ENCODE data around the gene TMC5. TPM values are rescaled to one million over a fixed set of nuclear protein-coding genes. Genes with fewer than 3 reads are reported as not detected.
"Not testable (repeated sequence)": the region's sequence is repeated elsewhere in the genome, so short reads cannot be mapped to it uniquely, and the experiment has no call there.

The TMC5 gene, protein sequence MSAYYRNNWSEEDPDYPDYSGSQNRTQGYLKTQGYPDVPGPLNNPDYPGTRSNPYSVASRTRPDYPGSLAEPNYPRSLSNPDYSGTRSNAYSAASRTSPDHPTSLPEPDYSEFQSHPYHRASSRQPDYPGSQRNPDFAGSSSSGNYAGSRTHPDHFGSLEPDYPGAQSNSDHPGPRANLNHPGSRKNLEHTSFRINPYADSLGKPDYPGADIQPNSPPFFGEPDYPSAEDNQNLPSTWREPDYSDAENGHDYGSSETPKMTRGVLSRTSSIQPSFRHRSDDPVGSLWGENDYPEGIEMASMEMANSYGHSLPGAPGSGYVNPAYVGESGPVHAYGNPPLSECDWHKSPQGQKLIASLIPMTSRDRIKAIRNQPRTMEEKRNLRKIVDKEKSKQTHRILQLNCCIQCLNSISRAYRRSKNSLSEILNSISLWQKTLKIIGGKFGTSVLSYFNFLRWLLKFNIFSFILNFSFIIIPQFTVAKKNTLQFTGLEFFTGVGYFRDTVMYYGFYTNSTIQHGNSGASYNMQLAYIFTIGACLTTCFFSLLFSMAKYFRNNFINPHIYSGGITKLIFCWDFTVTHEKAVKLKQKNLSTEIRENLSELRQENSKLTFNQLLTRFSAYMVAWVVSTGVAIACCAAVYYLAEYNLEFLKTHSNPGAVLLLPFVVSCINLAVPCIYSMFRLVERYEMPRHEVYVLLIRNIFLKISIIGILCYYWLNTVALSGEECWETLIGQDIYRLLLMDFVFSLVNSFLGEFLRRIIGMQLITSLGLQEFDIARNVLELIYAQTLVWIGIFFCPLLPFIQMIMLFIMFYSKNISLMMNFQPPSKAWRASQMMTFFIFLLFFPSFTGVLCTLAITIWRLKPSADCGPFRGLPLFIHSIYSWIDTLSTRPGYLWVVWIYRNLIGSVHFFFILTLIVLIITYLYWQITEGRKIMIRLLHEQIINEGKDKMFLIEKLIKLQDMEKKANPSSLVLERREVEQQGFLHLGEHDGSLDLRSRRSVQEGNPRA
- not detected for total RNA-seq

- peaks cover 14 to 17% of the 10 kb centered on the region in 2 donors for H3K27me3 Mint-ChIP-seq
- no peaks in the 10 kb centered on the region for H3K4me1 Mint-ChIP-seq (ENCODE audit: low read depth in 2 of 2)
- H3K36me3 Mint-ChIP-seq: no peaks in the 10 kb centered on the region
- no peak for DNase-seq (ENCODE audit: low spot score)
- no peak within 1 kb of the TSS for H3K27ac Mint-ChIP-seq
- H3K9me3 Mint-ChIP-seq: no peaks in the 10 kb centered on the region
- no peak for ATAC-seq
- H3K4me3 Mint-ChIP-seq: no peak within 1 kb of the TSS
These were observed at the start of gene TMC5 for GRCh38 chr16:19417640-19418039. TMC5 (plus strand) TSS chr16:19417883; CDS start chr16:19440039, 22,156 bp downstream.

- H3K27me3 Mint-ChIP-seq: peaks cover 12 to 24% of the 10 kb centered on the region in 2 donors
- not testable (repeated sequence) for ATAC-seq; H3K4me1 Mint-ChIP-seq (ENCODE audit: low read depth in 2 of 2); H3K9me3 Mint-ChIP-seq; H3K27ac Mint-ChIP-seq; H3K36me3 Mint-ChIP-seq; DNase-seq (ENCODE audit: low spot score); H3K4me3 Mint-ChIP-seq
These were observed 45.1 kb upstream of the TMC5 start for GRCh38 chr16:19372541-19372940.

DNA sequence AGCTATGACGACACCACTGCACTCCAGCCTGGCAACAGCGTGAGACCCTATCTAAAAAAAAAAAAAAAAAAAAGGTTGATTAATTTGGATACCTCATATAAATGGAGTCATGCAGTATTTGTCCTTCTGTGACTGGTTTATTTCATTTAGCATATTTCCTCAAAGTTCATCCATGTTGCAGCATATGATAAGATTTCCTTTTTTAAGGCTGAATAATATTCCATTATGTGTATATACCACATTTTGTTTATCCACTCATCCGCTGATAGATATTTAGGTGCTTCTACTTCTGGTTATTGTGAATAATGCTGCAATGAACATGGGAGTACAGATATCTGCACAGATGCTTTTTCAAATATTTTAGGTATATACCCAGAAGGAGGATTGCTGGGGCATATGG is 43.3 kb upstream of the TMC5 start:
- H3K27me3 Mint-ChIP-seq: peaks cover 9 to 18% of the 10 kb centered on the region in 2 donors
- no peak overlapping the region for H3K4me3 Mint-ChIP-seq
- no peak for ATAC-seq
- no peaks in the 10 kb centered on the region for H3K36me3 Mint-ChIP-seq
- no peaks in the 10 kb centered on the region for H3K4me1 Mint-ChIP-seq (ENCODE audit: low read depth in 2 of 2)
- no peaks in the 10 kb centered on the region for H3K9me3 Mint-ChIP-seq
- DNase-seq (ENCODE audit: low spot score): no peak
- H3K27ac Mint-ChIP-seq: no peak overlapping the region

GRCh38 chr16:19375561-19376158 is 42.0 kb upstream of the TMC5 start:
- no peak for DNase-seq (ENCODE audit: low spot score)
- no peaks in the 10 kb centered on the region for H3K4me1 Mint-ChIP-seq (ENCODE audit: low read depth in 2 of 2)

DNA sequence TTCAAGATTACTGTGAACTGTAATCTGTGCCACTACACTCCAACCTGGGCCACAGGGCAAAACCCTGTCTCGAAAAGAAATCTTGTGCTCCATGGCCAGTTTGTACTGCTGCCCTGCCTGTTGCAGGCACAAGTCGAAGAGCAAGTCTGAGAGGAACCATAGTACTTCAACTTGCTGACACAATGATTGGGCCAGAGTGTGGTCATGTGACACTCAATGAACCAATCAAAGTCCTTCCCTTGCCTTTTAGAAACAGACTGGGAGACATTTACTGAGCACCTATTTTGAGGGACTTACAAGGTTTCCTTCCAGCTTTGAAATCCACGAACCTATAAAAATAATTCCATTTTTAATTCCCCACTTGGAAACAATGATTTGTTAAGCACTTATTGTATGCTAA is 39.8 kb upstream of the TMC5 start:
- DNase-seq (ENCODE audit: low spot score) (no peak), ATAC-seq (no peak)
- peaks cover 17 to 32% of the 10 kb centered on the region in 2 donors for H3K27me3 Mint-ChIP-seq
- H3K4me1 Mint-ChIP-seq (ENCODE audit: low read depth in 2 of 2): peaks cover 3 to 4% of the 10 kb centered on the region in 2 donors
- H3K36me3 Mint-ChIP-seq: no peaks in the 10 kb centered on the region
- H3K4me3 Mint-ChIP-seq: no peak overlapping the region
- no peaks in the 10 kb centered on the region for H3K9me3 Mint-ChIP-seq
- H3K27ac Mint-ChIP-seq: no peak overlapping the region

More at GRCh38 chr16:19375561-19376158, 42.0 kb upstream of the TMC5 start:
- Mint-ChIP-seq H3K36me3 (no peaks in the 10 kb centered on the region), H3K27me3 (peaks cover 5 to 13% of the 10 kb centered on the region in 2 donors), H3K27ac (no peak overlapping the region), H3K4me3 (no peak overlapping the region), H3K9me3 (no peaks in the 10 kb centered on the region)
- ATAC-seq: peak in 1 of 2 donors; percentile 61

DNA sequence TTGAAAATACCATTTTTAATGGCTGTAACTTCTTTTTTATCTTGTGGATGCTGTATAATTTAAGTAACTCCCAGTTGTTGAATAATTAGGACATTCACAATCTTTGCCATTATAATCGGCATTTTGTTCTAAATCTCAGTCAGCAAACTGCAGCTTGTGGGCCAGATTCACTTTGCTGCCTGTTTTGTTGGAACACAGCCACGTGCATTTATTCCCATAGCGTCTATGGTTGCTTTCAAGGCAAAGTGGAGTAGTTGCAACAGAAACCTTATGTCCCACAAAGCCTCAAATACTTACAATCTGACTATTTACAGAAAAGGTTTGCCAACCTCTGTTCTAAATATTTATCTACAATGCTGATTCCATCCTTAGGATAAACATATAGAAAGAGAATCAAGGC is 39.2 kb upstream of the TMC5 start:
- no peaks in the 10 kb centered on the region for H3K36me3 Mint-ChIP-seq
- ATAC-seq (no peak), DNase-seq (ENCODE audit: low spot score) (no peak)
- peaks cover 17 to 38% of the 10 kb centered on the region in 2 donors for H3K27me3 Mint-ChIP-seq
- H3K27ac Mint-ChIP-seq: no peak overlapping the region
- no peaks in the 10 kb centered on the region for H3K9me3 Mint-ChIP-seq
- peaks cover 4 to 5% of the 10 kb centered on the region in 2 donors for H3K4me1 Mint-ChIP-seq (ENCODE audit: low read depth in 2 of 2)
- no peak overlapping the region for H3K4me3 Mint-ChIP-seq

DNA sequence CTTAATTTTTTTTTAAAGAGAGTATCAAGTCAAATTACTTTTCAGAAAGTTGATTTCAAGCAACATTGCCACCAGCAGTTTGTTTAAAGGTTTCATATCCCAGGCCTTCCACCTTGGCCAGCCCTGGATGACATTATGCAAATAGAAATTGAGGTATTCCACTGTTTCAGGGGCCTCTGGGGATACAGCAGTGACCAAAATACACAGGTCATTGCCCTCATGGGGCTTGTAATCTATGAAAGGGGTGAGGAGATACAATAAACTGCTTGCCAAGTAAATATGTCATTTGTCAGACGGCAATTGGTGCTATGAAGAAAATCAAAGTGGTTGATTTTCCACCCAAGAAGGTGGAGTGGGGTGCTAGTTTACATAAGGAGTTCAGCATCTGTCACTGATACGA is 37.8 kb upstream of the TMC5 start:
- ATAC-seq: no peak
- Mint-ChIP-seq H3K4me3 (no peak overlapping the region), H3K36me3 (no peaks in the 10 kb centered on the region), H3K9me3 (no peaks in the 10 kb centered on the region), H3K27me3 (peaks cover 17 to 44% of the 10 kb centered on the region in 2 donors), H3K27ac (no peak overlapping the region), H3K4me1 (ENCODE audit: low read depth in 2 of 2) (peaks cover 4 to 6% of the 10 kb centered on the region in 2 donors)
- no peak for DNase-seq (ENCODE audit: low spot score)

DNA sequence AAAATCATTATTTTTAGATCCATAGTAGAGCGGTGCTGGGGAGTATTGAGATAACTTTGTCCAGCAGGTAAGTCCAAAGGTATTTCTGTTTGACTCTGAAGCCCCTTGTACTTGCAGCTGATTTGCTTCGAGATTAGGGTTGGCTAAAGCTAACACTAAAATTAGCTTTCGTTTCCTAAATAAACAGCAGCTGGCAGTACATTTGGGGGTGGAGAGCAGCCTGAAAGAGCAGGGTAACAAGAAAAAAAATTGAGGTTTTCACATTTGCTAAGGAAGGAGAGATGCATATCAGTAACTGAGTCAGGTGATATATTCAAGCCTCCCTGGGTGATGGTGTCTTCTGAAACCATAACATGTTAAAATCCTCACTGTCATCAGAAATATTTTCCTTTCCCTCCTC is 37.4 kb upstream of the TMC5 start:
- no peaks in the 10 kb centered on the region for H3K36me3 Mint-ChIP-seq
- no peaks in the 10 kb centered on the region for H3K9me3 Mint-ChIP-seq
- H3K27me3 Mint-ChIP-seq: peaks cover 17 to 49% of the 10 kb centered on the region in 2 donors
- DNase-seq (ENCODE audit: low spot score): no peak
- no peak overlapping the region for H3K27ac Mint-ChIP-seq
- H3K4me3 Mint-ChIP-seq: no peak overlapping the region
- no peak for ATAC-seq
- H3K4me1 Mint-ChIP-seq (ENCODE audit: low read depth in 2 of 2): peaks cover 4 to 6% of the 10 kb centered on the region in 2 donors

- no peak for ATAC-seq
- Mint-ChIP-seq H3K4me3 (no peak overlapping the region), H3K9me3 (no peaks in the 10 kb centered on the region), H3K36me3 (no peaks in the 10 kb centered on the region), H3K27me3 (peaks cover 17 to 44% of the 10 kb centered on the region in 2 donors), H3K4me1 (ENCODE audit: low read depth in 2 of 2) (peaks cover 4 to 6% of the 10 kb centered on the region in 2 donors), H3K27ac (no peak overlapping the region)
- no peak for DNase-seq (ENCODE audit: low spot score)
These were observed 35.4 kb upstream of the TMC5 start for GRCh38 chr16:19382084-19382801.

DNA sequence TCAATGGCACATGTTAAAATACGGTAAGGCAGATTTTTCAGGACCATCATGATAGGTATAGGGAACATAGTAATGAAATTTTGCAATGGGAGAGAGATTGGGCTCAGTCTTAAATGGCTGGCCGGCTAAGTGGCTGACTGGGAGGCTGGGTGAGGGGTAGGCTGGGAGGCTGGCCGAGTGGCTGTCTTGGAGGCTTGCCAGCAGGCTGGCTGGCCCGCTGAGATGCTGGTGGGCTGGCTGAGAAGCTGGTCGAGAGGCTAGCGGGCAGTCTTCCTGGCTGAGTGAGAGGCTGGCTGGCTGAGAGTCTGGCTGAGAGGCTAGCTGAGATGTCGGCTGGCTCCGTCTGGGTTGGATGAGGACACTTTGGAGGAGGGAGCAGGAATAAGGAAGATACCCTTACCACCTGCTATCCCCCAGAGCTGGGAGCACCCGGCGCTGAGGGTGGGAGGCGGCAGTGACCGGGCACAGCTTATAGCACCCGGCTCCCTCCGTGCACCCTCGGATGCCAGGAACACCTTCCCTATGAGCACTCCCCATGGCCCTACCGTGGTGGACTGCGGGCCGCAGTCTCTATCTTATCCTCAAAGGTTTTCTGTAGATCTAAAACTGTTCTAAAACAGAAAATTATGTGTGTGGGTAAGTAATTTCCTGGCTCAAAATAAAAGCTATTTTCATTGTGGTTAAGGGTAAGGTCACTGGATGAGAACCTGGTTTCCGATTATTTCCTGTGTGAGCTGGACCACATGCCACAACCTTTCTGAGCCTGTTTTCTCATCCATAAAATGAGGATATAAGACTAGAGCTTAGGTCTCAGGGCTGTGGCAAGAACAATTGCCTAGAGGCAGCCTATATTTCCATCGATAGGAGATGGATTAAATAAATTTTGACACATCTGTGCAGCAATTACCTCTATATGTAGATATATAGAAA is 34.5 kb upstream of the TMC5 start:
- Mint-ChIP-seq H3K4me1 (ENCODE audit: low read depth in 2 of 2) (peaks cover 4 to 6% of the 10 kb centered on the region in 2 donors), H3K27me3 (peaks cover 17 to 45% of the 10 kb centered on the region in 2 donors), H3K9me3 (no peaks in the 10 kb centered on the region), H3K36me3 (no peaks in the 10 kb centered on the region), H3K27ac (no peak overlapping the region), H3K4me3 (no peak overlapping the region)
- ATAC-seq: peak; percentile 8 to 51
- DNase-seq (ENCODE audit: low spot score): no peak

DNA sequence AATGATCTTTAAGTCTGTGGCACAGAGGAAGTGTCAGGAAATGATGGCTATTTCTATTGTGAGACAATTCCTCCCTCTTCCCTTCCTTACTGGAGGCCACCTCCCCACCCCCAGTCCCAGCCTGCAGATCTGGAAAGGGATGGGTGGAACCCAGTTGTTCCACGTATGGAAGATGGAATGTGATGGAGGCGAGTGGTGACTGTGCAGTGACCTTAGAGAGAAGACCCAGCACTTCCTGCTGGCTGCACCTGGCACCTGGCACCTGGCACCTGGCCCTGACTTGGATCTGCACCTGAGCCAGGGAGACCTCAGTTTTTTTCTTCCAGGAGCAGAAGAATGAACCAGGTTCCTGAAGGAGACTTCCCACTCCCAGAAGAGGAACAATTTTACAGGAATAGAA is 33.0 kb upstream of the TMC5 start:
- no peak for ATAC-seq
- peaks cover 25 to 60% of the 10 kb centered on the region in 2 donors for H3K27me3 Mint-ChIP-seq
- H3K4me1 Mint-ChIP-seq (ENCODE audit: low read depth in 2 of 2): peaks cover 4 to 6% of the 10 kb centered on the region in 2 donors
- no peak overlapping the region for H3K4me3 Mint-ChIP-seq
- H3K9me3 Mint-ChIP-seq: no peaks in the 10 kb centered on the region
- DNase-seq (ENCODE audit: low spot score): no peak
- no peak overlapping the region for H3K27ac Mint-ChIP-seq
- no peaks in the 10 kb centered on the region for H3K36me3 Mint-ChIP-seq

DNA sequence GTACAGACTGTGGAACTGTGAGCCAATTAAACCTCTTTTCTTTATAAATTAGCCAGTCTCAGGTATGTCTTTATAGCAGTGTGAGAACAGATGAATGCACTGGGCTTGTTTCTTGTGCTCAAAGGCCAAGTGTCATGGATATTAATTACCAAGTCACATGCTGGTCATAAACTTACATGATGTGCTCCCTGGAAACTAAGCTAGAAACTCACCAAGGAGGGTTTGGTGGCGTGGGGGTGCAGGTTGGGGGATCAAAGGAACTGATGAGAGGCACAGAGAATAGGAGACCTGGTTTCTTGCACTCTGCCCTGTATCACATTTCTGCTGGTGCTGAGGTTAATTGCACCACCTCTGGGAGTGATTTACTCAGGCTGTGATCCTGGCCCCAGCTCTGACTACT is 31.2 kb upstream of the TMC5 start:
- Mint-ChIP-seq H3K9me3 (no peaks in the 10 kb centered on the region), H3K4me1 (ENCODE audit: low read depth in 2 of 2) (peaks cover 4 to 6% of the 10 kb centered on the region in 2 donors), H3K4me3 (no peak overlapping the region), H3K27ac (no peak overlapping the region), H3K27me3 (peaks cover 20 to 55% of the 10 kb centered on the region in 2 donors), H3K36me3 (no peaks in the 10 kb centered on the region)
- DNase-seq (ENCODE audit: low spot score) (no peak), ATAC-seq (no peak)
